Fibroblast of skin of right quadriceps (primary cell): ENCODE measurements around the gene SMURF2.
A peak's percentile ranks its signal among the peaks of the same experiment; 100 is the strongest.

ENCODE experiments used
- DNase-seq: peaks from one replicate; pipeline ENCODE4 v3.0.0-alpha.2; 2013

Gene SMURF2

GRCh38 chr17:64502021-64502420 is 160.1 kb downstream of the SMURF2 start:
- no peak for DNase-seq

GRCh38 chr17:64500862-64501765 is 161.0 kb downstream of the SMURF2 start:
- no peak for DNase-seq

GRCh38 chr17:64500487-64500859 is 161.6 kb downstream of the SMURF2 start:
- DNase-seq, result no peak

GRCh38 chr17:64499805-64500486 is 162.2 kb downstream of the SMURF2 start:
- peak; percentile 26 for DNase-seq

- DNase-seq, result no peak
These were observed 163.6 kb downstream of the SMURF2 start for GRCh38 chr17:64498308-64499203.

- no peak for DNase-seq
These were observed 164.5 kb downstream of the SMURF2 start for GRCh38 chr17:64497565-64498035.

GRCh38 chr17:64496786-64497564 is 165.1 kb downstream of the SMURF2 start, which contains the start of gene POLG2:
Gene POLG2 (minus strand): TSS chr17:64497054. CDS start chr17:64496968, 86 bp downstream.
- peak; percentile 91 for DNase-seq

- DNase-seq, result no peak
These were observed 165.7 kb downstream of the SMURF2 start for GRCh38 chr17:64496348-64496785.
